Adipose tissue (tissue), 3 donors: ENCODE data around the gene SLC2A3. TPM values are rescaled to one million over a fixed set of nuclear protein-coding genes. Genes with fewer than 3 reads are reported as not detected.
"Not testable (repeated sequence)": the region's sequence is repeated elsewhere in the genome, so short reads cannot be mapped to it uniquely, and the experiment has no call there.

Experiments
- H3K27ac ChIP-seq: one replicate; pipeline ENCODE4 v1.5.1; 2013; ENCODE audit warnings: low read depth, low read length
- WGBS, 3 donors: extraction: QIAGEN DNeasy Blood & Tissue Kit; methylation state at CpG; one replicate each; pipeline ENCODE4 v1.1.7; 2013; 5-methylcytosine and 5-hydroxymethylcytosine counted together
- polyA plus RNA-seq, 3 donors: library from polyadenylated mRNA; stranded (reverse); fragments of 200-250 nt; gene quantifications; one replicate each; pipeline ENCODE4 v1.2.3, GENCODE V29; 2013
- donor health status: healthy with polysubstance abuse.
- donor health status: Bipolar disorder and iron deficiency.
- donor health status: healthy.

The SLC2A3 gene
- polyA plus RNA-seq, 3 donors, result 4.3 to 79.4 (median 43.3) TPM

- not testable (repeated sequence) for H3K27ac ChIP-seq
- WGBS, 3 donors, result 89 to 96% (median 94%) methylated on average over 37 to 52 of the region's 52 CpGs
Observed at GRCh38 chr12:7880952-7881735, 54.8 kb downstream of the SLC2A3 start.

DNA sequence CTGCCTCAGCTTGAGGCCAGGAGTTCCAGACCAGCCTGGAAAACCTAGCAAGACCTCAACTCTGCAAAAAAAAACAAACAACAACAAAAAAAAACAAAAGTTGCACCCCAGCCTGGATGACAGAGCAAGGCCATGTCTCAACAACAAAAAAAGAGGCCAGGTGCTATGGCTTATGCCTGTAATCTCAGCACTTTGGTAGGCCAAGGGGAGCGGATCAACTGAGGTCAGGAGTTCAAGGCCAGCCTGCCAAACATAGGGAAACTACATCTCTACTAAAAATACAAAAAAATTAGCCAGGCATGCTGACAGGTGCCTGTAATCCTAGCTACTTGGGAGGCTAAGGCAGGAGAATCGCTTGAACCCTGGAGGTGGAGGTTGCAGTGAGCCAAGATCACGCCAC lies 56.7 kb downstream of the SLC2A3 start:
- WGBS, 3 donors, result 85 to 91% (median 88%) methylated on average over 3 of the region's 3 CpGs
- no peak overlapping the region for H3K27ac ChIP-seq

- no peak overlapping the region for H3K27ac ChIP-seq
- 83 to 87% (median 85%) methylated on average over 8 of the region's 8 CpGs for WGBS, 3 donors
Observed at GRCh38 chr12:7877420-7877819, 58.6 kb downstream of the SLC2A3 start.

GRCh38 chr12:7872566-7873319 lies 63.2 kb downstream of the SLC2A3 start, which contains the start of gene SLC2A14:
Gene SLC2A14 (minus strand): TSS chr12:7872915. CDS start chr12:7869880, 3,035 bp downstream.
- 15 to 46% (median 19%) methylated on average over 61 to 65 of the region's 65 CpGs for WGBS, 3 donors
- H3K27ac ChIP-seq, result no peak within 1 kb of the TSS

DNA sequence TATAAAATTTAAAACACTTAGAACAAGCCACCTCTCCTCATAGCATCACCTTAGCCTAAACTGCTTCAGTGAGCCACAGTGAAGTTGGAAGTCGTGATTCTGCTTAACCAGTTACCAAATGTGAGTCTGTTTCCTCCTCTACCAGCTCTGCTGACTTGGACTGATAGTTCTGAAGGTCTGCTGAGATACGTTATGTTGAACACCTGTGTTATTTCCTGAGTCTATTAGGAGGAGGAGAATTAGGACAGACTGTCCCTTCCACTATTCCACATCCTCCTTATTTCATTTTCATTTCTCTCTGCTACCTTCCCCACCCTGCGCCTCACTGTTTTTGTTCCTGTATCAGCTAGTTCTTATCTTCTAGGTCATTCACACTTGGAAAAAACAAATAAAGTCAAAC lies 65.7 kb downstream of the SLC2A3 start:
- no peak overlapping the region for H3K27ac ChIP-seq
- WGBS, 3 donors, result 24 to 56% (median 52%) methylated on average over 3 of the region's 3 CpGs

Other genes with a start within 250 kb of the SLC2A3 start
- gene GDF3, start 240.4 kb downstream of the SLC2A3 start, polyA plus RNA-seq, result under 1 TPM in 2 of 3 donors, not detected in 1; 0.22 to 0.24 TPM
- not detected for gene DPPA3, start 224.8 kb downstream of the SLC2A3 start, polyA plus RNA-seq
- not detected for gene CLEC4C, start 188.8 kb downstream of the SLC2A3 start, polyA plus RNA-seq
- not detected for gene NANOGNB, start 171.0 kb downstream of the SLC2A3 start, polyA plus RNA-seq
- gene NANOG, start 146.8 kb downstream of the SLC2A3 start, polyA plus RNA-seq, result not detected
- 1 to 10 TPM in 1 of 3 donors, under 1 TPM in 1, not detected in 1; 0.13 to 5.3 TPM for gene SLC2A14, start 63.3 kb downstream of the SLC2A3 start, polyA plus RNA-seq
- 1 to 10 TPM; 4.8 to 8.7 (median 7.6) TPM for gene FOXJ2, start 96.5 kb upstream of the SLC2A3 start, polyA plus RNA-seq
- gene C3AR1, start 130.2 kb upstream of the SLC2A3 start, polyA plus RNA-seq, result 10 to 100 TPM in 2 of 3 donors, 1 to 10 TPM in 1; 1.9 to 15.2 (median 14.5) TPM
- gene NECAP1, start 146.1 kb upstream of the SLC2A3 start, polyA plus RNA-seq, result 10 to 100 TPM; 17.8 to 23.8 (median 19.7) TPM
- 1 to 10 TPM in 2 of 3 donors, under 1 TPM in 1; 0.89 to 2.8 (median 2.4) TPM for gene CLEC4A, start 187.4 kb upstream of the SLC2A3 start, polyA plus RNA-seq
- gene ZNF705A, start 220.8 kb upstream of the SLC2A3 start, polyA plus RNA-seq, result not detected